NK-92 treated with Interleukin-12 subunit alpha and Interleukin-12 subunit beta, amount 100 ng/mL, for 24 hours (cell line): ENCODE measurements around the gene CMTM3.
"Not testable (repeated sequence)": the region's sequence is repeated elsewhere in the genome, so short reads cannot be mapped to it uniquely, and the experiment has no call there.

Source experiments
- DNase-seq: peaks from one replicate; lab custom pipeline; 2025; lab: John Stamatoyannopoulos, UW

Gene CMTM3

GRCh38 chr16:66604376-66605176 is at the start of gene CMTM3:
Gene CMTM3 (plus strand): TSS chr16:66604704. CDS start chr16:66604806, 102 bp downstream.
- peak; percentile 62 for DNase-seq

- DNase-seq = no peak
These were observed 44.4 kb upstream of the CMTM3 start for GRCh38 chr16:66560107-66560506.

DNA sequence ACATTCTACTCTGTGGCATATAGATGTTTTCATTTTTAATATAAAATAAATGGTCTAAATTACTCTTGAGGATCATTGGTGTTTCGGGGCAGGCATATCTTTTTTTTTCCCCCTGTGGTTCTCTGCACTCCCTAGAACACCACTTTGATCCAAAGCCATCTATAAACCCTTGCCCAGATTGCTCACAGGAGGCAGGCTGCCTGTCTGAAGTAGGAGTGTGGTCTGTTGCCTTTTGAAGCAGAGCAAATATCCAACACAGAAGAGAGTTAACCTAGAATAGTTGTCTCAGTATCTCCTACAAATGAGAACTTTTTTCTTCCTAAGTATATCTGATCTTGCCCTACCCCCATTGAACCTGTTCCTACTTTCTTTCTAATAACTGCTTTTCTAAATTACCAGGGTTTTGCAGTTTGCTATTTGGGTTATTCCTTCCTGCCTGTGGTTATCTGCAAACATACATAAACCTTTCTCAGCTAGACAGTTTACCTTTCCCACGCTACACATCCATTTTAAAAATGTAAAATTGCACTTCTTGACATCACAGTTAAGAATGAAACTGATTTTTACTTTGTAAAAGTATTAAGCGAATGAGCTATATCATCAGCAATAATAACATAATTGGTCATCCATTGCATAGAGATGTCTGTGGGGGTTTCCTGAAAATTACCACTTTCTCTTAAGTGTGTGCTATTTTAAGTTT is 43.0 kb upstream of the CMTM3 start:
- DNase-seq = no peak

DNA sequence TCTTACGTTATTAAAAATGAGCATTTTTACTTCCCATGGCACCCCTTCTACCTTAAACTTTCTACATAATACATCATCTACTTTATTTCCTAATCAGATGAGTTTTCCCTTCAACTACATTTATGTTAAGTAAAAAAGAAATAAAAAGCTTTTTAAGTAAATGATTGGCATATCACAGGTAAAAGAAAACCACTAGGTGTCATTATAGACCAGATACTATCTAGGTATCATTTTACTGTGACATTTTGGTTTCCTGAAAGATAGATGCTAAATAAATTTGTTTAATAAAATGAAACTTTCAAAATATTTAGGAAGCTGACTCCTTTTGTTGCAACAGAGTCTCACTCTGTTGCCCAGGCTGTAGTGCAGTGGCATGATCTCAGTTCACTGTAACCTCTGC is 42.1 kb upstream of the CMTM3 start:
- DNase-seq = no peak

DNA sequence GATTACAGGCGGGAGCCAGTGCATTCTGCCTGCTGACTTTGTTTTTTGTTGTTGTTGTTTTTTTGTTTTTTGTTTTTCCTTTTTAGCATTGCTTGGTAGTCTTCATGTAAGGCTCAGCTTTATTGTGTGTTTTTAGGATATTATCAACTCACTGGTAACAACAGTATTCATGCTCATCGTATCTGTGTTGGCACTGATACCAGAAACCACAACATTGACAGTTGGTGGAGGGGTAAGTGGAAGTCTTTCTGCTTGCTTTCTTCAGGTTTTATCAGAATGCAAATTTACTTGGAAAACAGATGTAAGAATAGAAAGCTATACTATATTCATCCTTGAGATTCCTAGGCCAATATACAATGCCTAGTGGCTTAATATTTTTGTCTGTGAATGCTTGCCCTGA is 41.5 kb upstream of the CMTM3 start:
- DNase-seq = no peak

DNA sequence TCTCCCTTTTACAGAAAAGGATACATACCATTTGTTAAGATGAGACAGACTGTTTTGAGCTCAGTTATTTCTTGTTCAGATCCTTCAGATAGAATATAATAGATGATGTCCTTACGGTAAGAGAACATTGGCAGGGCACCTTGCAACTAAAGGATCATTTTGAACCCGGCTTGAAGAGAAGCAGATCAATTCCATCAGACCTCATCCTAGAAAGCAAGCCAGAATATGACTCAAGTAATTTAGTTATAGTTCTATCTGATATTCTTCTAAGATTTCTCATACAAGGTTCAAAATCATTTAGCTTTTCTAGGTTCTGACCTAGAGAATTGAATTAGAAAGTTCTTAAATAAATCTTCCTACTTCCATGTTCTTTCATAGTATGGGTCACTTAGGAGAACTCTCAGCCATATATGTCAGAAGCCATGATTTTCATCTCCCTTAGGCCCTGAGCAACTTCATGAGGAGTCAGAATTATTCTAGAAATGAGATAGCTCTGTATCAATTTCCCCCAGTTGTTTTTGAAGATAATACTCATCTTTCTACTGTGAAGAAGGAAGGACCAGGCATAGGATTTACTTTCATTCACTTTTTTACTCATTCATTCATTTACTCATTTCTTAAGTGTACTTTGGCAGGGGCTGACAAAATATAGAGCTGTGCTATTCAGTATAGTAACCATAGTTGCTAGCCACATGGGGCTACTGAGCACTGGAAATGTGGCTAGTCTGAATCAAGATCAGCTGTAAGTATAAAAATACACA is 40.8 kb upstream of the CMTM3 start:
- DNase-seq = no peak

- no peak for DNase-seq
These were observed 38.2 kb upstream of the CMTM3 start, which contains the start of gene CMTM1 for GRCh38 chr16:66566051-66566901. Gene CMTM1 (plus strand): TSS chr16:66566439. CDS start chr16:66566514, 75 bp downstream.

DNA sequence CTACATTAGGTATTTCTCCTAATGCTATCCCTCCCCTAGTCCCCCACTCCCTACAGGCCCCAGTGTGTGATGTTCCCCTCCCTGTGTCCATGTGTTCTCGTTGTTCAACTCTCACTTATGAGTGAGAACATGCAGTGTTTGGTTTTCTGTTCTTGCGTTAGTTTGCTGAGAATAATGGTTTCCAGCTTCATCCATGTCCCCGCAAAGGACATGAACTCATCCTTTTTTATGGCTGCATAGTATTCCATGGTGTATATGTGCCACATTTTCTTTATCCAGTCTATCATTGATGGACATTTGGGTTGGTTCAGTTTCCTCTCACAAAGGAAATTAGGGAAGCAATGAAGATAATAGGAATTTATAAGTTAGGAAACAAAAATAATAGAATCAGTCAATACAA is 37.2 kb upstream of the CMTM3 start:
- not testable (repeated sequence) for DNase-seq

DNA sequence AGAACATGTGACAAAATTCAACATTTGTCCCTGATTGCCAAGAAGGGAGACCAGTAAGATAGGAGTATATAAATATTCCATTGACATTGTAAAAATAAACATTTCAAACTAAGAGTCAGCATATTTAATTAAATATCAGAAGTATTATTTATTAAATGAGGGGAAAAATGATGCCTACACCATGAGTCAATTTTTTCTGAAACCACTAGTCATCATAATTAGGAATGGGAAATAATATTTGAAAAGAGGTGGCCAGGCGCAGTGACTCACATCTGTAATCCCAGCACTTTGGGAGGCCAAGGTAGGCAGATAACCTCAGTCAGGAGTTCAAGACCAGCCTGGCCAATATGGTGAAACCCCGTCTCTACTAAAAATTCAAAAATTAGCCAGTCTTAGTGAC is 36.1 kb upstream of the CMTM3 start:
- no peak for DNase-seq

DNA sequence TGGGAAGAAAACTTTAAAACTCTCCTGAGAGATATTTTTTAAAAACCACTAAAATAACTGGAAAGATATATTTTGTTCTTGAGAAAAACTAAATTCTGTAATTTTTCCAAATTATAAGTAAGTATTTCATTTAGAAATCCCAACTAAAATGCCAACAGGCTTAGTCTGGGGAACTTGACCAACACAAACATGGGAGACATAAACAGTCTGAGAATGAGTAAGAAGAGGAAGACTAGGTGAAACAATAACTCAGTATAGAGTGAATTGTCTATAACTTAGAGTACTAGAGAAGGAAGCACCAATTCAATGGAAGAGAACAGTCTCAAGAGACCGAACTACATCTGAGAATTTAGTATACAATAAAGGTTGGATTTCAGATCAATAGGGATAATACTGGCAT is 35.4 kb upstream of the CMTM3 start:
- no peak for DNase-seq

DNA sequence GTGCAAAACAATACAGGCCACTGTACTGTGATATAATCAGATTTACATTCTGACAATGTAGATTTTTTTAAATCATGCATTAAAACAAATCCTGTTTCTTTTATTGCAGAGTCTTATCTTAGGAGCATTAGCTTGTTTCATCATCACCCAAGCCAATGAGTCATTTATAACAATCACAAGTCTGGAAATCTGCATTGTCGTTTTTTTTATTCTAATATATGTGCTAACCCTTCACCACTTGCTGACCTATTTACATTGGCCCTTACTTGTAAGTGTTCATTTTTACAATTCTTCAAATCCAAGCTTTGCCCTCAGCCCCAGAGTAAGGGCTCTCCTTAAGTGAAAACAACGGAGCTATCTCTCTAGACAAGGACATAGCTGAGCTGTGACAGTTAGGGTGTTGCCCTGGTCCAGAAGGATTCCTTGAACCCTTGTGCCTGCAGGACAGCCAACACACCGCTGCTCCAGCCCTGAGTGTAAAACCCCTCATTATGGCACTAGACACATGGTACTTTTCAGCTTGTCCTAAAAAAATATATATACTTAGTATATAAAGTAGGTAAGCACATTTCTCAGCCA is 34.6 kb upstream of the CMTM3 start:
- no peak for DNase-seq

- no peak for DNase-seq
These were observed 32.1 kb upstream of the CMTM3 start for GRCh38 chr16:66572356-66572755.

GRCh38 chr16:66574081-66574480 is 30.4 kb upstream of the CMTM3 start:
- DNase-seq = no peak

DNA sequence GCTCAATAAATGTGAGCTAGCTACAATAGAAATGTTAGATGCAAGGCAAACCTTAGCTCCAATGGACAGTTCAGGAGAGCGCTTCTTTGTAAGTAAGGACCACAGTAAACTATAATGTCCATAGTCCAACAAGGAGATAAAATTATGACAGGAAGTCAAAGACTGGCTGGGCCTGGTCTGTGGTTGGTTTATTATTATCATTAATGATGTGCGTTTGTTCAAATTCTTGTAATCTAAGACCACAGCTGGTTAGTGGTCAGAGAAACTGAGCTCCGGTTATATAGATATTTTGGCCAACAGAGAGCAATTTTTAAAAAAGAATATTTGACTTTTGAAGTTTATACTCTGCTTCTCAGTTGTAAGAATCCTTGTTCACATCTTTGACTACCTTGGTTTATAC is 30.0 kb upstream of the CMTM3 start:
- DNase-seq = no peak

DNA sequence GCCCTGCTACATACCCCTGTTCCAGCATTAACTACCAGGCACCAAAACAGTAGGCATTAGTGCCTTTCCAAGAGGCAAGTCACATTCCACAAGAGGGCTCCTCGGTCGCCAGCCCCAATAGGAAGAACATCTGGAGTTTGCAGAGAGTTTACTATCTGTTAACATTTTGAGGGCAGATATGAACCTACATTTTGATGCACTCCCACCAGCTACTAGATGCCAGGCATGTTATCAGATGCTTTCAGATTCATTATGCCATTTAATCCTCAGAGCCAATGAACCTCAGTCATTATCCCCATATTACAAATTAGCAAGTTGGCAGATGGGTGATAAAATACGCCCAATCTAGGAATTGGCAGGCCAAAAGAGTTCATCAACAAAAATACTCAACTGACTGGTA is 29.4 kb upstream of the CMTM3 start:
- no peak for DNase-seq

DNA sequence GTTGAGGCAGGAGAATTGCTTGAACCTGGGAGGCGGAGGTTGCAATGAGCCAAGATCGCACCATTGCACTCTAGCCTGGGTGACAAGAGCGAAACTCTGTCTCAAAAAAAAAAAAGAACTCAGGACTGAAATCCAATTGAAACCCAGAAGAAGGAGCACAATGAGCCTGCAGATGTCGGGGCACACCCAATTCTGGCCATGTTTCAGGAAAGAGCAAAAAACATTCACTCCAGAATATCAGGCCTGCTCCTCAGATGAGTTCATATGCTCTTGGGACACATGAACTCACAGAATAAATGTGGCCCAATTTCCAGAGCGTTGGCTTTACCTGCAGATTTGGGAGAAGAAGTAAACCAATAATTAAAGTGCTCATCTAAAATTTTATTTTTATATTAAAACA is 28.2 kb upstream of the CMTM3 start:
- no peak for DNase-seq

GRCh38 chr16:66578651-66579531 is 25.6 kb upstream of the CMTM3 start, which contains the start of gene CMTM2:
Gene CMTM2 (plus strand): TSS chr16:66579463. CDS start chr16:66579608, 145 bp downstream.
- no peak for DNase-seq

DNA sequence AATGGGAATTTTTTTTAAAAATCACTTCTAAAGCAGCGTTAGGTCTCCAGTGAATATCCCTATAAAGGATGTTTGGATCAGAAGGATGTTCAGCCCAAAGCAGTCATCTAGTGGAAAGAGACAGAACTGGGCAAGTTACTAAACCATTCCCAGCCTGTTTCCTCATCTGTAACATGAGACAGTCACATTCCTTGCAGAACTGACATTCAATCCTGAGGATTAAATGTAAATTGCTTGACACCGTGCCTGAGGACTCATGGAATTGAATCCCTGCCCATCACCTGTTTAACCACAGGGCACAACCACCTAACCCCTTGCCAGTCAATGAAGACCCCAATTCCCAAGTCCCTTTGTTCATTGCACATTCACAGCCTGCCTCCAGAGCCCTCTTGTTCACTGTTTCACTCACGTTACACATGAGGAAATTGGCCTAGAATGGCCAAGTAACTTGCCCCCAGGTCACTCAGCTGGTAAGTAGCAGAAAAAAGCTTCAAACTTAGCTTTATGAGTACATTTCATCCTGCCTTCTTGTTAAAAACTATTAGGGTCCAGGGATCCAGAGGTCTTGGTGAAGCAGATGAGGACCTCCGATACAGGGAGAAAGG is 23.8 kb upstream of the CMTM3 start:
- no peak for DNase-seq

- DNase-seq = no peak
These were observed 23.1 kb upstream of the CMTM3 start for GRCh38 chr16:66581246-66581952.
